Measurements from ENCODE around the gene HERPUD1.

HERPUD1 gene

DNA sequence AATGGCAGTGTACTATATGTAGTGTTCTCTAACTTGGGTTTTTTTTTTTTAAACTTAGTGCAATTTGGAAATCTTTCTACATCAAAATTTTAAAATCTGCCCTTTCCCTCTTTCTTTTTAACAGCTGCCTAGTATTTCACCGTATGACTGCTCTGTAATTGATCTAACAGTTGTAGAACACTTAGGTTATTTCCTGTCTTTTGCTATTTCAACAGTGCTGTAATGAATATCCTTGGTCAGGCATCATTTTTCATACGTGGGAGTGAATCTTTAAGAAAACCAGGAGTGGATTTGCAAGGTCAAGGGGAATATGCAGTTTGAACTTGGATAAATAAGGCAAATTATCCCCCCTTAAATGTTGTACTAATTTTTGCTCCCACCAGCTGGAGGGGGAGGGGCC is 61.3 kb downstream of the HERPUD1 start:
- Histone ChIP-seq H3K9me3 (ENCODE audit: control insufficient read depth, insufficient read depth, low read length) (no peaks in the 10 kb centered on the region), H3K36me3 (ENCODE audit: control insufficient read depth, insufficient read depth, low read length) (no peaks in the 10 kb centered on the region), H3K9ac (ENCODE audit: low read depth, low read length) (no peak overlapping the region), H3K4me1 (ENCODE audit: control insufficient read depth, insufficient read depth, low read length) (peaks cover 6% of the 10 kb centered on the region; the same call in 1 of the 2 replicates), H3K4me3 (ENCODE audit: low read depth, low read length) (no peak overlapping the region), H3K27me3 (ENCODE audit: control insufficient read depth, insufficient read depth, low read length) (peaks cover 30% of the 10 kb centered on the region), H3K27ac (ENCODE audit: low read depth, low read length) (no peak overlapping the region)

DNA sequence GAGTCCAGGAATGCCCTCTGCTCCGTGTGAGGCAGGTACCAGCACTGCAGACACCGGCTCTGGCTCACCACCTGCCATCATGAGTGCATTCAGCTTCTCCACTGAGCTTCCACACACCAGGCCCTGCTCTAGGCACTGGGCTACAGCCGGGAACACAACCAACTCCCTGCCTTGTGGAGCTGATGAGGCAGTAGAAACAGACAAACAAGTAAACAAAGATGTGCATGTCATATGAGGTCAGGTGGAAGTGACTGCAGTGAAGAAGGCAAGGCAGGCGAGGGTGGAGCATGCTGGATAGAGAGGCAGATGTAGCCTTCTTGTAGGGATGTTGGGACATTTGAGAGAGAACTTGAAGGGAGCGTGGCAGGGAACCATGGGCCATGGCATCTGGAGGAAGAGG is 62.4 kb downstream of the HERPUD1 start:
- no peak overlapping the region for H3K27ac ChIP-seq (ENCODE audit: low read depth, low read length)
- no peaks in the 10 kb centered on the region for H3K9me3 ChIP-seq (ENCODE audit: control insufficient read depth, insufficient read depth, low read length)
- no peak overlapping the region for H3K4me3 ChIP-seq (ENCODE audit: low read depth, low read length)
- H3K9ac ChIP-seq (ENCODE audit: low read depth, low read length): no peak overlapping the region
- no peaks in the 10 kb centered on the region for H3K36me3 ChIP-seq (ENCODE audit: control insufficient read depth, insufficient read depth, low read length)
- peaks cover 19% of the 10 kb centered on the region for H3K27me3 ChIP-seq (ENCODE audit: control insufficient read depth, insufficient read depth, low read length)
- peaks cover 6% of the 10 kb centered on the region; the same call in 1 of the 2 replicates for H3K4me1 ChIP-seq (ENCODE audit: control insufficient read depth, insufficient read depth, low read length)
